Breast epithelium (tissue), 4 donors: ENCODE data around the gene TBC1D13. TPM values are rescaled to one million over a fixed set of nuclear protein-coding genes. Genes with fewer than 3 reads are reported as not detected.
"Not testable (repeated sequence)": the region's sequence is repeated elsewhere in the genome, so short reads cannot be mapped to it uniquely, and the experiment has no call there.

Experiments
- DNase-seq, 2 donors: peaks; one replicate each; pipeline ENCODE4 v3.0.0-alpha.2; 2019; ENCODE audit warnings: low spot score in 2 of 2
- H3K27ac ChIP-seq, 2 donors: fragments of 200-600 bp; sonication (generic) in 1 of 2; one replicate each; pipeline ENCODE4 v1.5.1; 2016 to 2019; ENCODE audit warnings: mild to moderate bottlenecking in 1 of 2
- H3K27me3 ChIP-seq, 2 donors: fragments of 200-600 bp; sonication (generic) in 1 of 2; one replicate each; pipeline versions ENCODE4 v1.5.1 to v1.6.0; 2017 to 2019; ENCODE audit warnings: control low read depth in 1 of 2, mild to moderate bottlenecking in 1 of 2
- H3K36me3 ChIP-seq: fragments of 200-600 bp; one replicate; pipeline ENCODE4 v1.5.1; 2019
- H3K4me1 ChIP-seq, 2 donors: fragments of 200-600 bp; sonication (generic); one replicate each; pipeline ENCODE4 v1.5.1; 2016 to 2019; ENCODE audit warnings: control low read depth in 1 of 2
- H3K4me3 ChIP-seq, 3 donors: fragments of 200-600 bp; sonication (generic); 1 replicate in 2 of 3; 2 replicates in 1 of 3; pipeline ENCODE4 v1.5.1; 2016 to 2019; ENCODE audit warnings: mild to moderate bottlenecking in 3 of 3, moderate library complexity in 2 of 3
- H3K9me3 ChIP-seq, 2 donors: fragments of 200-600 bp; sonication (generic) in 1 of 2; one replicate each; pipeline ENCODE4 v1.5.1; 2016 to 2019; ENCODE audit warnings: control low read depth in 1 of 2
- CTCF ChIP-seq, 3 donors: fragments of 450-650 bp; IDR thresholded peaks; one replicate each; pipeline ENCODE4 v1.5.1; 2016 to 2017; ENCODE audit warnings: antibody characterized with exemption in 3 of 3, mild to moderate bottlenecking in 3 of 3, moderate library complexity in 3 of 3
- POLR2A ChIP-seq: fragments of 450-650 bp; IDR thresholded peaks from one replicate; pipeline ENCODE4 v1.6.1; 2016; ENCODE audit warnings: antibody characterized with exemption, mild to moderate bottlenecking, moderate library complexity
- POLR2AphosphoS5 ChIP-seq, 3 donors: sonication (generic); formaldehyde crosslinking; IDR thresholded peaks; one replicate each; pipeline ENCODE4 v1.6.1; 2017; ENCODE audit warnings: antibody characterized with exemption in 3 of 3
- intact Hi-C: fragments of 100-400 bp; cut with DNase I; formaldehyde crosslinking; loops from one replicate; pipeline ENCODE4 v1.15.1; 2023; ENCODE audit warnings: low total_unique reads
- total RNA-seq, 3 donors: library from RNA; depleted of rRNA; stranded (reverse); fragments of >200 nt; gene quantifications; one replicate each; pipeline ENCODE4 v1.1.0, GENCODE V29; 2016

The TBC1D13 gene
- total RNA-seq, 3 donors from 2014 or later, result 14.4 to 20.0 (median 16.2) TPM

DNA sequence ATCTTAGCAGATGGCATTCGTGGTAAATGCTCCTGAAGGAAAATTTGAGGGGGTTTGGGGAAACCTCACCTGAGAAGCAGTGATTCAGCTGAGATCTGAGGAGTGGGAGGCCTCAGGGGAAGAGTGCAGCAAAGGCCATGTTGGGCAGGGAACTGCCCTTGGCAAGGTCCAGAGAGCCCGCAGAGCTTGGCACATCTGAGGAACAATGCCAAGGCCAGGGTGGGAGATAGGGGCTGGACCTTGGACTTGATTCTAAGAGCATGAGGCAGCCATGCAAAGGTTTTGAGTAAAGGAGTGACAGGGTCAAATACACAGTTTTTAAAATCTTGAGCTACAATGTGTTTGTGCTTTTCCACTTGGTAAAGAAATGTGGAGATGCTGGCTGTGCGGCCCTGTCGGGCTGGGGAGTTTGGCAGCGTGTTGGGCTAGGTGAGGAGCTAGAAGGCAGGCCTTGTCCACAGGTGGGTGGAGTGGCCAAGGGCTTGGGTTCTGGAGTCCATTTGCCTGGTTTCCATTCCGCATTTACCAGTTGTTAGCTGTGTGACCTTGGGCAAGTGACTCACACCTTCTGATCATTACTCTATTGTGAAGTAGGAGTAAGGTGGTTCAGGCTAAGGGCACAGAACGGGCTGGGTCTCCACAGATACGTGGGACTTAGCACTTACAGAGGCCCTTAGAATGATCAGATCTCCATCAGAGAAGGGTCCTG is 6.1 kb downstream of the TBC1D13 start:
- DNase-seq, result no peak
- TF ChIP-seq POLR2AphosphoS5 (IDR thresholded peaks at IDR 0.05), result no peak
- TF ChIP-seq POLR2A, result no peak
- TF ChIP-seq CTCF (IDR thresholded peaks at IDR 0.05), result no peak
- H3K4me1 ChIP-seq, result peaks cover 0 to 3% of the 10 kb centered on the region in 2 donors
- no peak overlapping the region for H3K27ac ChIP-seq
- H3K4me3 ChIP-seq, result no peak overlapping the region
- no peaks in the 10 kb centered on the region for H3K27me3 ChIP-seq
- peaks cover 4% of the 10 kb centered on the region for H3K36me3 ChIP-seq
- no peaks in the 10 kb centered on the region for H3K9me3 ChIP-seq
- intact Hi-C loops, result no loop called here

GRCh38 chr9:128794961-128795360 is 7.9 kb downstream of the TBC1D13 start:
- H3K27ac ChIP-seq, intact Hi-C loops, H3K27me3 ChIP-seq, H3K9me3 ChIP-seq, H3K4me3 ChIP-seq, H3K36me3 ChIP-seq, DNase-seq, H3K4me1 ChIP-seq: not testable (repeated sequence)

- TF ChIP-seq POLR2AphosphoS5 (IDR thresholded peaks at IDR 0.05) (no peak), CTCF (IDR thresholded peaks at IDR 0.05) (no peak), POLR2A (no peak)
- H3K4me3 ChIP-seq, result no peak overlapping the region
- H3K9me3 ChIP-seq, result no peaks in the 10 kb centered on the region
- H3K27ac ChIP-seq, result no peak overlapping the region
- no peaks in the 10 kb centered on the region for H3K27me3 ChIP-seq
- no peaks in the 10 kb centered on the region for H3K4me1 ChIP-seq
- intact Hi-C loops, result no loop called here
- peaks cover 4% of the 10 kb centered on the region for H3K36me3 ChIP-seq
- no peak for DNase-seq
Observed at GRCh38 chr9:128798896-128799295, 11.8 kb downstream of the TBC1D13 start.

- DNase-seq, result no peak
- no peaks in the 10 kb centered on the region for H3K4me1 ChIP-seq
- no peak overlapping the region for H3K4me3 ChIP-seq
- intact Hi-C loops, result no loop called here
- no peaks in the 10 kb centered on the region for H3K27me3 ChIP-seq
- H3K36me3 ChIP-seq, result peaks cover 4% of the 10 kb centered on the region
- H3K9me3 ChIP-seq, result no peaks in the 10 kb centered on the region
- no peak overlapping the region for H3K27ac ChIP-seq
- TF ChIP-seq POLR2AphosphoS5 (IDR thresholded peaks at IDR 0.05), result no peak
- TF ChIP-seq POLR2A, result no peak
- TF ChIP-seq CTCF (IDR thresholded peaks at IDR 0.05), result no peak
Observed at GRCh38 chr9:128800061-128800460, 13.0 kb downstream of the TBC1D13 start.

- no peak overlapping the region for H3K27ac ChIP-seq
- H3K4me3 ChIP-seq, result no peak overlapping the region
- H3K27me3 ChIP-seq, result no peaks in the 10 kb centered on the region
- DNase-seq, result no peak
- no peaks in the 10 kb centered on the region for H3K4me1 ChIP-seq
- peaks cover 4% of the 10 kb centered on the region for H3K36me3 ChIP-seq
- TF ChIP-seq POLR2AphosphoS5 (IDR thresholded peaks at IDR 0.05) (no peak), POLR2A (no peak), CTCF (IDR thresholded peaks at IDR 0.05) (no peak)
- no peaks in the 10 kb centered on the region for H3K9me3 ChIP-seq
- intact Hi-C loops, result no loop called here
Observed at GRCh38 chr9:128802482-128802881, 15.4 kb downstream of the TBC1D13 start.
